Liver (tissue), 9 donors: Measurements from ENCODE around the gene TNIP1. TPM values are rescaled to one million over a fixed set of nuclear protein-coding genes. Genes with fewer than 3 reads are reported as not detected.

ENCODE experiments used
- DNase-seq: peaks from one replicate; pipeline ENCODE4 v3.0.0-alpha.2; 2017; ENCODE audit warnings: low spot score
- H3K27ac ChIP-seq, 2 donors: one replicate each; pipeline ENCODE4 v1.7.0; 2013; ENCODE audit warnings: inconsistent platforms in 2 of 2, low read length in 2 of 2, control low read depth in 1 of 2, low read depth in 1 of 2, mild to moderate bottlenecking in 1 of 2
- H3K27me3 ChIP-seq, 4 donors: one replicate each; pipeline versions ENCODE4 v1.6.1 to v1.7.0; 2013; ENCODE audit warnings: low read length in 3 of 4, inconsistent platforms in 1 of 4, mild to moderate bottlenecking in 1 of 4, moderate library complexity in 1 of 4; ENCODE audit not compliant: control insufficient read depth in 4 of 4, insufficient read depth in 4 of 4
- H3K36me3 ChIP-seq, 4 donors: one replicate each; pipeline versions ENCODE4 v1.6.1 to v1.7.0; 2013; ENCODE audit warnings: low read length in 3 of 4, mild to moderate bottlenecking in 3 of 4, low read depth in 1 of 4, moderate library complexity in 1 of 4; ENCODE audit not compliant: control insufficient read depth in 4 of 4, insufficient read depth in 3 of 4
- H3K4me1 ChIP-seq, 4 donors: one replicate each; pipeline versions ENCODE4 v1.6.1 to v1.7.0; 2013; ENCODE audit warnings: low read length in 3 of 4, mild to moderate bottlenecking in 3 of 4, moderate library complexity in 1 of 4; ENCODE audit not compliant: control insufficient read depth in 4 of 4, insufficient read depth in 4 of 4
- H3K4me3 ChIP-seq, 3 donors: one replicate each; pipeline versions ENCODE4 v1.6.1 to v1.7.0; 2013; ENCODE audit warnings: low read length in 3 of 3, control low read depth in 1 of 3, low read depth in 1 of 3, mild to moderate bottlenecking in 1 of 3
- H3K9ac ChIP-seq, 2 donors: one replicate each; pipeline ENCODE4 v1.7.0; 2013; ENCODE audit warnings: low read length in 2 of 2, mild to moderate bottlenecking in 2 of 2, moderate library complexity in 2 of 2, control low read depth in 1 of 2, low read depth in 1 of 2
- H3K9me3 ChIP-seq, 4 donors: one replicate each; pipeline versions ENCODE4 v1.6.1 to v1.7.0; 2013; ENCODE audit warnings: low read length in 3 of 4; ENCODE audit not compliant: control insufficient read depth in 4 of 4
- ATF3 ChIP-seq: IDR thresholded peaks from 2 replicates; pipeline ENCODE4 v1.6.1; 2016; ENCODE audit warnings: antibody characterized with exemption
- CTCF ChIP-seq: fragments of 150-350 bp; IDR thresholded peaks from 2 replicates; pipeline ENCODE4 v1.5.1; 2017; ENCODE audit warnings: improper control_type of control experiment, low read depth, low read length; ENCODE audit not compliant: missing input control
- EGR1 ChIP-seq, 2 donors: IDR thresholded peaks; 2 replicates each; pipeline ENCODE4 v1.6.1; 2016 to 2018; ENCODE audit warnings: antibody characterized with exemption in 2 of 2, low read depth in 2 of 2
- FOXA1 ChIP-seq: IDR thresholded peaks from 2 replicates; pipeline ENCODE4 v1.6.1; 2016; ENCODE audit warnings: antibody characterized with exemption
- FOXA2 ChIP-seq: IDR thresholded peaks from 2 replicates; pipeline ENCODE4 v1.6.1; 2016; ENCODE audit warnings: antibody characterized with exemption
- GABPA ChIP-seq, 2 donors: IDR thresholded peaks in 1 of 2; conservative IDR thresholded peaks in 1 of 2; 2 replicates each; pipeline ENCODE4 v1.6.1; 2016; ENCODE audit warnings: antibody characterized with exemption in 2 of 2, mild to moderate bottlenecking in 1 of 2, moderate library complexity in 1 of 2
- HNF4A ChIP-seq, 2 donors: conservative IDR thresholded peaks; 2 replicates each; pipeline ENCODE4 v1.6.1; 2016; ENCODE audit warnings: antibody characterized with exemption in 2 of 2, mild to moderate bottlenecking in 2 of 2
- HNF4G ChIP-seq: IDR thresholded peaks from 2 replicates; pipeline ENCODE4 v1.6.1; 2016; ENCODE audit warnings: antibody characterized with exemption
- JUND ChIP-seq, 2 donors: IDR thresholded peaks; 2 replicates each; pipeline ENCODE4 v1.6.1; 2016; ENCODE audit warnings: antibody characterized with exemption in 2 of 2
- MAX ChIP-seq: IDR thresholded peaks from 2 replicates; pipeline ENCODE4 v1.6.1; 2016; ENCODE audit warnings: antibody characterized with exemption
- NR2F2 ChIP-seq: IDR thresholded peaks from 2 replicates; pipeline ENCODE4 v1.6.1; 2016; ENCODE audit warnings: antibody characterized with exemption
- RAD21 ChIP-seq, 2 donors: IDR thresholded peaks; 2 replicates each; pipeline ENCODE4 v1.6.1; 2016; ENCODE audit warnings: antibody characterized with exemption in 2 of 2, mild to moderate bottlenecking in 2 of 2
- REST ChIP-seq: IDR thresholded peaks from 2 replicates; pipeline ENCODE4 v1.6.1; 2016; ENCODE audit warnings: antibody characterized with exemption, mild to moderate bottlenecking
- RXRA ChIP-seq, 2 donors: IDR thresholded peaks; 2 replicates each; pipeline ENCODE4 v1.6.1; 2017 to 2018; ENCODE audit warnings: antibody characterized with exemption in 2 of 2, mild to moderate bottlenecking in 1 of 2
- SP1 ChIP-seq: IDR thresholded peaks from 2 replicates; pipeline ENCODE4 v1.6.1; 2018; ENCODE audit warnings: antibody characterized with exemption, mild to moderate bottlenecking
- TAF1 ChIP-seq: conservative IDR thresholded peaks from 2 replicates; pipeline ENCODE4 v1.6.1; 2016; ENCODE audit warnings: antibody characterized with exemption, mild to moderate bottlenecking
- YY1 ChIP-seq: IDR thresholded peaks from 2 replicates; pipeline ENCODE4 v1.6.1; 2016; ENCODE audit warnings: antibody characterized with exemption, mild to moderate bottlenecking
- ZBTB33 ChIP-seq: IDR thresholded peaks from 2 replicates; pipeline ENCODE4 v1.6.1; 2016; ENCODE audit warnings: antibody characterized with exemption
- WGBS: extraction: QIAGEN DNeasy Blood & Tissue Kit; methylation state at CpG from one replicate; pipeline ENCODE4 v1.1.7; 2013; 5-methylcytosine and 5-hydroxymethylcytosine counted together
- polyA plus RNA-seq, 2 donors: library from polyadenylated mRNA; stranded (reverse) in 1 of 2; unstranded in 1 of 2; fragments of 200-250 nt in 1 of 2; fragments of >200 nt in 1 of 2; fragmentation: Nextera tagmentation in 1 of 2; extraction: Ambion mirVana in 1 of 2; gene quantifications; one replicate each; pipeline versions ENCODE4 v1.2.1 to v1.2.3, GENCODE V29; 2013 to 2015
- total RNA-seq, 2 donors: library from RNA; depleted of rRNA; stranded (reverse); fragments of >200 nt; gene quantifications; one replicate each; pipeline ENCODE4 v1.2.3, GENCODE V29; 2014
- donor health status: healthy.
- donor health status: healthy.
- donor health status: healthy.
- donor health status: healthy.
- donor health status: healthy.

The TNIP1 gene
- total and polyA plus RNA-seq, 4 donors, result 33.2 to 101 (median 48.0) TPM

- no peaks in the 10 kb centered on the region for H3K9me3 ChIP-seq
- 64% methylated on average over 5 of the region's 5 CpGs for WGBS
- H3K4me3 ChIP-seq, result no peak overlapping the region
- TF ChIP-seq RXRA (IDR thresholded peaks at IDR 0.05) (peak; percentile 48 to 62), MAX (no peak), NR2F2 (peak; percentile 68), RAD21 (IDR thresholded peaks at IDR 0.05) (no peak), EGR1 (IDR thresholded peaks at IDR 0.05; ENCODE audit: low read depth in 2 of 2) (no peak), SP1 (peak; percentile 69), JUND (IDR thresholded peaks at IDR 0.05) (no peak), FOXA2 (no peak), FOXA1 (no peak), TAF1 (no peak), HNF4A (conservative IDR thresholded peaks at IDR 0.05) (no peak), REST (peak; percentile 75), CTCF (no peak), HNF4G (no peak), ATF3 (no peak), GABPA (IDR thresholded peaks at IDR 0.05 in 1 of 2, conservative IDR thresholded peaks at IDR 0.05 in 1 of 2) (no peak), YY1 (no peak), ZBTB33 (no peak)
- no peaks in the 10 kb centered on the region for H3K36me3 ChIP-seq
- peak overlapping the region; percentile 77 to 81 for H3K27ac ChIP-seq
- peaks cover 17 to 47% (median 29%) of the 10 kb centered on the region in 4 donors for H3K4me1 ChIP-seq
- no peak for DNase-seq
- peak overlapping the region in 1 of 2 donors; percentile 26 for H3K9ac ChIP-seq
- no peaks in the 10 kb centered on the region for H3K27me3 ChIP-seq
Observed at GRCh38 chr5:151005187-151005949, 75.5 kb downstream of the TNIP1 start.
